Stomach (tissue), 9 donors: ENCODE measurements around the gene SPTBN5. TPM values are rescaled to one million over a fixed set of nuclear protein-coding genes. Genes with fewer than 3 reads are reported as not detected.

ENCODE experiments used
- DNase-seq, 2 donors: peaks; one replicate each; pipeline versions ENCODE4 v3.0.0 to v3.0.0-alpha.2; 2013 to 2019
- H3K27ac ChIP-seq, 5 donors: fragments of 200-600 bp in 4 of 5; sonication (generic) in 4 of 5; one replicate each; pipeline ENCODE4 v1.5.1; 2013 to 2019; ENCODE audit warnings: mild to moderate bottlenecking in 1 of 5, moderate library complexity in 1 of 5
- H3K27me3 ChIP-seq, 3 donors: fragments of 200-600 bp; sonication (generic); one replicate each; pipeline ENCODE4 v1.5.1; 2017 to 2019; ENCODE audit warnings: mixed run types in 1 of 3
- H3K36me3 ChIP-seq, 4 donors: fragments of 200-600 bp; sonication (generic); 1 replicate in 3 of 4; 2 replicates in 1 of 4; pipeline ENCODE4 v1.5.1; 2016 to 2019
- H3K4me1 ChIP-seq, 4 donors: fragments of 200-600 bp; sonication (generic); one replicate each; pipeline ENCODE4 v1.5.1; 2016 to 2019
- H3K4me3 ChIP-seq, 4 donors: fragments of 200-600 bp; sonication (generic) in 3 of 4; one replicate each; pipeline ENCODE4 v1.5.1; 2016 to 2019; ENCODE audit warnings: mild to moderate bottlenecking in 1 of 4
- H3K9me3 ChIP-seq, 4 donors: fragments of 200-600 bp; sonication (generic); one replicate each; pipeline ENCODE4 v1.5.1; 2016 to 2019
- CTCF ChIP-seq, 7 experiments: fragments of 450-650 bp in 4 of 7; fragments of 200-600 bp in 3 of 7; sonication (generic) in 3 of 7; IDR thresholded peaks; one replicate each; pipeline ENCODE4 v1.5.1; 2016 to 2019; ENCODE audit warnings: antibody characterized with exemption in 7 of 7, control low read depth in 2 of 7, mild to moderate bottlenecking in 1 of 7
- EP300 ChIP-seq: sonication (generic); formaldehyde crosslinking; IDR thresholded peaks from one replicate; pipeline ENCODE4 v1.6.1; 2017; ENCODE audit warnings: antibody characterized with exemption
- POLR2A ChIP-seq, 4 donors: fragments of 450-650 bp; IDR thresholded peaks; one replicate each; pipeline ENCODE4 v1.6.1; 2016; ENCODE audit warnings: antibody characterized with exemption in 4 of 4, control low read depth in 2 of 4, mild to moderate bottlenecking in 1 of 4, moderate library complexity in 1 of 4
- POLR2AphosphoS5 ChIP-seq, 3 donors: sonication (generic); formaldehyde crosslinking; IDR thresholded peaks; one replicate each; pipeline ENCODE4 v1.6.1; 2016; ENCODE audit warnings: antibody characterized with exemption in 3 of 3
- WGBS, 5 donors: extraction: QIAGEN DNeasy Blood & Tissue Kit in 3 of 5; methylation state at CpG; one replicate each; pipeline versions ENCODE4 v1.1.5 to v1.1.7; 2013 to 2018; 5-methylcytosine and 5-hydroxymethylcytosine counted together
- intact Hi-C: fragments of 100-400 bp; cut with DNase I; formaldehyde crosslinking; loops from one replicate; pipeline ENCODE4 v1.15.1; 2023; ENCODE audit warnings: low total_unique reads
- polyA plus RNA-seq, 3 donors: library from polyadenylated mRNA; stranded (reverse); fragments of 200-250 nt; gene quantifications; one replicate each; pipeline ENCODE4 v1.2.3, GENCODE V29; 2013
- total RNA-seq, 5 donors: library from RNA; depleted of rRNA; stranded (reverse); fragments of >200 nt; gene quantifications; one replicate each; pipeline versions ENCODE4 v1.1.0 to v1.2.3, GENCODE V29; 2014 to 2016
- donor health status: healthy with polysubstance abuse.
- donor health status: Bipolar disorder and iron deficiency.
- donor health status: healthy.

SPTBN5 gene
- total and polyA plus RNA-seq, 8 donors, result 0.29 to 4.9 (median 2.6) TPM; not detected in 1

GRCh38 chr15:41849861-41850260 lies 44.0 kb downstream of the SPTBN5 start:
- H3K9me3 ChIP-seq, result no peaks in the 10 kb centered on the region
- DNase-seq, result peak in 1 of 2 donors; percentile 63
- TF ChIP-seq CTCF (IDR thresholded peaks at IDR 0.05) (no peak), POLR2A (IDR thresholded peaks at IDR 0.05) (no peak), POLR2AphosphoS5 (IDR thresholded peaks at IDR 0.05) (no peak), EP300 (no peak)
- no peak overlapping the region for H3K4me3 ChIP-seq
- WGBS, 5 donors, result 32 to 51% (median 38%) methylated on average over 6 to 8 of the region's 8 CpGs
- H3K27me3 ChIP-seq, result peaks cover 0 to 34% (median 6%) of the 10 kb centered on the region in 3 donors
- peaks cover 36 to 45% (median 43%) of the 10 kb centered on the region in 4 donors for H3K36me3 ChIP-seq
- intact Hi-C loops, result no loop called here
- H3K4me1 ChIP-seq, result peaks cover 0 to 9% (median 6%) of the 10 kb centered on the region in 4 donors
- no peak overlapping the region for H3K27ac ChIP-seq

- no peak overlapping the region for H3K4me3 ChIP-seq
- 60 to 82% (median 73%) methylated on average over 6 of the region's 6 CpGs for WGBS, 5 donors
- no peak overlapping the region for H3K27ac ChIP-seq
- intact Hi-C loops, result no loop called here
- H3K4me1 ChIP-seq, result peaks cover 0 to 9% (median 5%) of the 10 kb centered on the region in 4 donors
- H3K9me3 ChIP-seq, result no peaks in the 10 kb centered on the region
- peaks cover 0 to 27% (median 6%) of the 10 kb centered on the region in 3 donors for H3K27me3 ChIP-seq
- no peak for DNase-seq
- peaks cover 43 to 52% (median 50%) of the 10 kb centered on the region in 4 donors for H3K36me3 ChIP-seq
- no peak for TF ChIP-seq CTCF (IDR thresholded peaks at IDR 0.05)
- TF ChIP-seq POLR2A (IDR thresholded peaks at IDR 0.05), result no peak
- TF ChIP-seq POLR2AphosphoS5 (IDR thresholded peaks at IDR 0.05), result no peak
- no peak for TF ChIP-seq EP300
These were observed 44.6 kb downstream of the SPTBN5 start for GRCh38 chr15:41849204-41849603.

GRCh38 chr15:41848631-41849030 lies 45.2 kb downstream of the SPTBN5 start:
- TF ChIP-seq CTCF (IDR thresholded peaks at IDR 0.05), result no peak
- no peak for TF ChIP-seq POLR2AphosphoS5 (IDR thresholded peaks at IDR 0.05)
- no peak for TF ChIP-seq EP300
- no peak for TF ChIP-seq POLR2A (IDR thresholded peaks at IDR 0.05)
- Histone ChIP-seq H3K4me3 (no peak overlapping the region), H3K27me3 (peaks cover 0 to 21% (median 6%) of the 10 kb centered on the region in 3 donors), H3K4me1 (peaks cover 0 to 9% (median 5%) of the 10 kb centered on the region in 4 donors), H3K36me3 (peaks cover 43 to 57% (median 56%) of the 10 kb centered on the region in 4 donors), H3K27ac (no peak overlapping the region), H3K9me3 (no peaks in the 10 kb centered on the region)
- 83 to 88% (median 84%) methylated on average over 8 to 10 of the region's 10 CpGs for WGBS, 5 donors
- intact Hi-C loops, result no loop called here
- DNase-seq, result no peak

- DNase-seq, result no peak
- TF ChIP-seq CTCF (IDR thresholded peaks at IDR 0.05) (no peak), EP300 (no peak), POLR2A (IDR thresholded peaks at IDR 0.05) (no peak), POLR2AphosphoS5 (IDR thresholded peaks at IDR 0.05) (no peak)
- peaks cover 43 to 63% (median 62%) of the 10 kb centered on the region in 4 donors for H3K36me3 ChIP-seq
- H3K27ac ChIP-seq, result no peak overlapping the region
- intact Hi-C loops, result no loop called here
- no peaks in the 10 kb centered on the region for H3K9me3 ChIP-seq
- 90 to 98% (median 96%) methylated on average over 9 of the region's 9 CpGs for WGBS, 5 donors
- H3K4me1 ChIP-seq, result peaks cover 0 to 9% (median 5%) of the 10 kb centered on the region in 4 donors
- H3K27me3 ChIP-seq, result peaks cover 0 to 15% (median 3%) of the 10 kb centered on the region in 3 donors
- no peak overlapping the region for H3K4me3 ChIP-seq
These were observed 45.9 kb downstream of the SPTBN5 start for GRCh38 chr15:41847981-41848380.
